ENCODE measurements around the gene LRRN1.

The LRRN1 gene

GRCh38 chr3:3799173-3800079 lies at the start of gene LRRN1:
LRRN1 (plus strand) TSS chr3:3799431; CDS start chr3:3844642, 45,211 bp downstream.
- DNase-seq, result peak; percentile 71

DNA sequence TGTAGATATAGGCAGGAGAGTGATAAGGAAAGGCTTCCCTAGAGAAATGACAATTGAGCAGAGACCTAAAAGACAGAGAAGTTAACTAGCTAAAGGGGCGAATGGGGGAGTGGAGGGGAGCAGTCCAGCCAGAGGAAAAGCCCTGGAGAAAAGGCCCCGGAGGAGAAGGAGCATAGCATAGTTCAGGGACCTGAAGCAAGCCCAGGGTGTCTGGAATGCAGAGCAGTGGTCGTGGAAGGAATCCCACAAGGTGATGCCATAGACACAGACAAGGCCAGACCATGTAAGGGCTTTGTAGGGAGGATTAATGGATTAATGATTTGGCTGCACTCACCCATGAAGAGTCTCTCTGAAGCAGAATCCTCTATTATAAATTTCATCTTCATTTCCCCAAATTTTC lies 45.8 kb upstream of the LRRN1 start:
- no peak for DNase-seq

DNA sequence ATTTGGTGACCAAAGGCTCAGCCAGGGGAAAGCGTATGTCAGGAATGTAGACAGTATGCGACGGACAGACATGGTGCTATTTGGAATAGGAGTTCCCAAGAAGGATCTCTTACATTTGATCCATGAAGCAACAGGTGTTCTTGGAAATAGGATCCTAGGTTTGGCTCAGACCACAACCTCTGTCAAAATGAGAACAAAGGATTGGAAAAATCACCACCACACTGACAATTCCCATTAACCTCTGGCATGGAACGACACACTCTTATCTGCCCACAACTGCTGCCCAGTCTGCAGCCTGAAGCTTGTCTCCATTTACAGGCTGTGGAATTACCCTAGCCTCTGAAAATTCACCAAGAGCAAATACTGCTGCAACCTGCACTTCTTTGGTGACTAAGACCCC lies 33.6 kb upstream of the LRRN1 start:
- DNase-seq, result no peak

DNA sequence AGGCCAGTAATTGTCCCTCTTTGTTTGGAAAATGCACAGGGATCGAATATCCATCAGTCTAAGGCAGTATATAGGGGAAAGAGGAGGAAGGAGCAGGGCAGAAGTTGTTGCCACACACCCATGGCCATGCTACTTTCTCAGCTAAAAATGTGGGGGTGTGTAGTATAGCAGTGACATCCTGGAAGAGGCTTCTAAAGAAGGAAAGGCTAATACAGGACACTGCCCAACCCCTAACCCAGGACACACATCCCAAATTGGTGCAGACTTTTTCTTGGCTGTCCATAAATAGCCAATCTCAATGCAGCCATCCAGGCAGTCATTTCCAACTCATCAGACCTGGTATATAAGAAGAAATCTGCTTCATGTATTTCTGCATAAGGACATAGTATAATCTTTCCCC lies 33.1 kb upstream of the LRRN1 start:
- DNase-seq, result no peak

- DNase-seq, result no peak
Observed at GRCh38 chr3:3771094-3771493, 28.1 kb upstream of the LRRN1 start.

GRCh38 chr3:3771567-3771966 lies 27.7 kb upstream of the LRRN1 start:
- DNase-seq, result no peak

GRCh38 chr3:3772338-3772737 lies 26.9 kb upstream of the LRRN1 start:
- DNase-seq, result no peak

DNA sequence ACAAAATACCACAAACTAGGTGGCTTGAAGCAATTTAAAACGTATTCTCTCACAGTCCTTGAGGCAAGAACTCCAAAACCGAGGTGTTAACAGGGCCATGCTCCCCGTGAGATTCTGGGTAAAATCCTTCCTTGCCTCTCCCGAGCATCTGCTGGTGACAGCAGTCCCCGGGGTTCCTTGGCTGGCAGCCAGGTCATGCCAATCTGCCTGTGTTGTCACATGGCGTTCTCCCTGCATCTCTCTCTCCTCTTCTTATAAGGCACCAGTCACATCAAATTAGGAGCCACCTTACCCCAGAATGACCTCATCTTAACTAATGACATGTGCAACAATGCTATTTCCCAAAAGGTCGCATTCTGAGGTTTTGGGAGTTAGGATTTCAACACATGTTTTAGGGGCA lies 26.3 kb upstream of the LRRN1 start:
- DNase-seq, result no peak

DNA sequence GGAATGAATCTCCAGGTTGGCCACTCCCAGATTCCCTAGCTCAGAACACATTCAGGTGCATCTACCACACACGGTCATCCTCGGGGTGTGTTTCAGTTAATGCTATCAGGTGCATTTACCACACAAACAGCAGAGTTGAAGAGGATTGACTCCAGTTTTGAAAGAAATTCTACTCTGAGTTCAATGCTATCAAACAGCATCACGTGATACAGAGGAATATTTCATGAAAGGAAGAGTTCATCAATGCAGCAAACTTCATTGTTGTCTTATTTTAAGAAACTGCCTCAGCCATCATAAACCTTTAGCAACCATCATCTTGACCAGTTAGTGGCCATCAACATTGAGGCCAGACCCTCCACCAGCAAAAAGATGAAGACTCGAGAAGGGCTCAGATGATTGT lies 22.6 kb upstream of the LRRN1 start:
- no peak for DNase-seq

DNA sequence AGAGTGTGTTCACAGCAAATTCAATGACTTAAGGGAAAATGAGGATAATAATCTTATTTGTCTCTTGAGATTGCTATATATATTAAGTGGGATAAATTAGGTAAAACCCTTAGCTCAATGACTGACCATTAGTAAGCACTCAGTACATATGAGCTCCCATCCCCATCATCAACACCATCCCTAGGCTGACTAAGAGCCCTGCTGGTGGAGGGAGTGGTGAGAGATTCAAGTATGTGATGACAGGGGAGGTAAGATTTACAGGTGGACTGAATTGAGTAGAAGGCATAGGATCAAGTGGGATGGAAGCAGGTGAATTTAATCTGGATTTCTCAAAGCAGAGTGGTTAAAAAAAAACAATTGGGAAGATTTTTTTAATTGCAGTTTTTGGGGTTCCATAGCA lies 21.0 kb upstream of the LRRN1 start:
- DNase-seq, result no peak

- no peak for DNase-seq
Observed at GRCh38 chr3:3778641-3779270, 20.5 kb upstream of the LRRN1 start.

DNA sequence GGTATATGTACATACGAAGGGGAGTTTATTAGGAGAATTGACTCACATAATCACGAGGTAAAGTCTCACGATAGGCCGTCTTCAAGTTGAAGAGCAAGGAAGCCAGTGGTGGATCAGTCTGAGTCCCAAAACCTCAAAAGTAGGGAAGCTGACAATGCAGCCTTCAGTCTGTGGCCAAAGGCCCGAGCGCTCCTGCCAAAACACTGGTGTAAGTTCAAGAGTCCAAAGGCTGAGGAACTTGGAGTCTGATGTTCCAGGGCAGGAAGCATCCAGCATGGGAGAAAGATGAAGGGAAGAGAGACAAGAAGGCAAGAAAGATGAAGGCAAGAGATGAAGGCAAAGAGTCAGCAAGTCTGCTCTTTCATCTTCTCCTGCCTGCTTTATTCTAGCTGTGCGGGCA lies 16.8 kb upstream of the LRRN1 start:
- no peak for DNase-seq

- DNase-seq, result no peak
Observed at GRCh38 chr3:3783210-3783609, 16.0 kb upstream of the LRRN1 start.

- no peak for DNase-seq
Observed at GRCh38 chr3:3783696-3784095, 15.5 kb upstream of the LRRN1 start.

- no peak for DNase-seq
Observed at GRCh38 chr3:3792391-3792790, 6.8 kb upstream of the LRRN1 start.

GRCh38 chr3:3798631-3799113 lies 559 bp upstream of the LRRN1 start:
- peak; percentile 54 for DNase-seq

- peak; percentile 16 for DNase-seq
Observed at GRCh38 chr3:3800080-3800455, 837 bp downstream of the LRRN1 start.

DNA sequence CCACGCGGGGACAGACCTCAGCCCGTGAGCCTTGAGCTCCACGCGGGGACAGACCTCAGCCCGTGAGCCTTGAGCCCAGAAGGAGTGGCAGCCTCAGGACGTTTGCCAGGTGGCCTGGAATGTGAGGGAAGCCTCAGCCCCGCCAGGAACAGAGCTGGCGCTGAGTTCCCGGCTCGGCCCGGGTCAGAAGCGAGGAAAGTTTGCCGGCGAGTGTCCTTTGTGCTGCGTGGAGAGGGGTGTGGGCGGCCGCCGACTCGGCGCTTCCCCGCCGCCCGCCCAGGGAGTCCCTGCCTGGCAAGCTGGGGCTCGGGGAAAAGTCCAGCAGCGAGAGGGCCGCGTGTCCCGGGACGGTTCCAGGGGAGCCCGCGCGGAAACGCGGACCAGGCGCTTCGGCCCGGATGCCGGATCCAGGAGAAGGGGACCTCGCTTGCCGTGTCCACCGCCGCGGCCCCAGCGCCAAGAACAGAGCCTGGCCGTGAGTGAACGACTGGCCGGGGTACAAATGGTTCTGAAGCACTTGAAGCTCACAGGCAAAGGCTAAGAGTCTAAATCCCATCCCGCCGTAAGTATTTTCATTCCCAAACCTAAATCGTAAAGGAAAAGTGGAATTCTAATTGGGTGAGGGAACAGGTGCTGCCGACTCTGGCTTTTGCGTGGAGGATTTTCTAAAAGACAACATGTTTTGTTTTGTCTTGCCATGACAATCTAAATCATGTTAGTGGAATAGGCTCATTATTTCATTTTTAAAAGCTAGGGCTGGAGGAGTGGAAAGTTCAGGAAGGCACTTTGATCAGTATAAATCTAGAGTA lies 1.7 kb downstream of the LRRN1 start:
- peak; percentile 15 for DNase-seq

DNA sequence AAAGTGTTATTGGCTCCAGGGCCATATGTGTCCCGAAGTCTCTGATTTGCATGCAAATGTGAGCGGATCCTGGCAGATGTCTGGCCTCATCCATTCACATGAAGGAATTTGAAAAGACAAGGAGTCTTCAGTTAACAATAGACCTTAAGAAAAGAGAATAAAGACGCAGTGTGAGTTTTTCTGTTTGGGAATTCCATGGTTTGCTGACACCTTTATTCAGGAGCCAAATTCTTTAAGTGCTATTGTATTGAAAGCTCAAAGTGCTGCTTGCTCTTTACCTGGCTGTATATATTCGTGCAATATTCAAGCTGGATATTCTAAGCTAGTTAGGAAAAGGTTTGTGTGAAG lies 2.2 kb downstream of the LRRN1 start:
- DNase-seq, result no peak

DNA sequence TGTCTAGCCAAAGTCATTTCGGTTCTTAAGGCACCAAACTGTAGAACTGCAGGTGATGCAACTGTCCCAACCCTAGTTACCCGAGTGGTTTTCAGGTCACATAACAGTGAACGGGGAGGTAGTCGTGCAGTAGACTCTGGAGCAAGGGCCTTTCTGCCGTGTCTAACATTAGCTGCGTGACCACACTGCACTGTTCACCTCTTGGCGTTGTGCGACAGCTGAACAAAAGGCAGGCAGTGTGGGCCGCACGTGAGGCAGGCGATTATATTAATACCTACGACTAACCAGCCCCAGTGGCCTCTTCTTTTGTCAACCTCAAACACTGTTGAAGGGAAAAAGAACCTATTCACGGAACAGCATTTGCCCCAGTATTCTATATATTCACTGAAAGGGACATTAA lies 2.8 kb downstream of the LRRN1 start:
- DNase-seq, result no peak

- no peak for DNase-seq
Observed at GRCh38 chr3:3804560-3804959, 5.3 kb downstream of the LRRN1 start.

GRCh38 chr3:3806092-3806491 lies 6.9 kb downstream of the LRRN1 start:
- DNase-seq, result no peak

GRCh38 chr3:3806856-3807255 lies 7.6 kb downstream of the LRRN1 start:
- no peak for DNase-seq

DNA sequence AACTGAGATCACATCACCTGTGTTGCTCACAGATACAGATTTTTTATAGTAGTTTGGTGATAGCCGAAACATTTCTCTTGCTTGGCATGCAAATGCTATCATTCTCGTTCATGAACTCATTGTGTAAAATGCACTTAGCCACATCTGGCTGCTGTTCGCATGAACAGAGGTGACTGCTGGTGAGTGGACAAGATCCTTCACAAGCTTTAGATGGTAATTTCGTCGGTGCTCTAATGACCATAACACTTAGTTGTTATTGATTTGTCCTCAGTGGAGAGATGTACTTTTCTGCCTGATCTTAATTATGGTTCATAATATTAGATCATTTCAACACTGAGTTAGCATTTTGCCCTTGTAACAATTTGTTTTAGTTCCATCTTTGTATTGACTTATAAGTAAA lies 13.8 kb downstream of the LRRN1 start:
- no peak for DNase-seq

Measured in hematopoietic multipotent progenitor cell treated with erythropoietin and hydrocortisone succinate and interleukin-3 and kit ligand, for 4 days (in vitro differentiated cells).